ENCODE measurements around the gene STEAP1B.
"Not testable (repeated sequence)": the region's sequence is repeated elsewhere in the genome, so short reads cannot be mapped to it uniquely, and the experiment has no call there.

Gene STEAP1B

GRCh38 chr7:22452142-22452959 lies 47.6 kb downstream of the STEAP1B start:
- DNase-seq, result no peak

GRCh38 chr7:22450013-22450412 lies 50.0 kb downstream of the STEAP1B start:
- not testable (repeated sequence) for DNase-seq

GRCh38 chr7:22447762-22448161 lies 52.2 kb downstream of the STEAP1B start:
- DNase-seq, result no peak

- DNase-seq, result no peak
Measured at GRCh38 chr7:22447008-22447407, 53.0 kb downstream of the STEAP1B start.

DNA sequence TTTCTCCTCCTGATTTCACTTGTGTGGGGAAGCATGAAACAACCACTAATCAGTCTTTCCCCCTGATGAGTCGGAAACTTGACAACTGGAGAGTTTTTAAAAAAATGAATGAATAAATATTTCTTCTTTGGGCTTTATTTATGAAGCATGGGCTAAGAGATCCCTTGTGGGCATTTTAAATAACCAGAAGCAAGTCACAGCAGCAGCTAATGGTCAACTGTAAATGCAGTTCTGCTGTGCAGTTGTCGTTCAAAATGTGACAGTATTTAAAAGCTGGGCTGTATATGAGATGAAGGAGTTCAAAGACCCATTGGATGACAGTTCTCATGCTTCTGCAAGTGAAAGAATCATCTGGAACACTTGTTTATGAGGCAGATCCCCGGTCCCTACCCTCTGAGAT lies 54.1 kb downstream of the STEAP1B start:
- DNase-seq, result no peak

GRCh38 chr7:22445140-22445743 lies 54.7 kb downstream of the STEAP1B start:
- peak; percentile 78 for DNase-seq

DNA sequence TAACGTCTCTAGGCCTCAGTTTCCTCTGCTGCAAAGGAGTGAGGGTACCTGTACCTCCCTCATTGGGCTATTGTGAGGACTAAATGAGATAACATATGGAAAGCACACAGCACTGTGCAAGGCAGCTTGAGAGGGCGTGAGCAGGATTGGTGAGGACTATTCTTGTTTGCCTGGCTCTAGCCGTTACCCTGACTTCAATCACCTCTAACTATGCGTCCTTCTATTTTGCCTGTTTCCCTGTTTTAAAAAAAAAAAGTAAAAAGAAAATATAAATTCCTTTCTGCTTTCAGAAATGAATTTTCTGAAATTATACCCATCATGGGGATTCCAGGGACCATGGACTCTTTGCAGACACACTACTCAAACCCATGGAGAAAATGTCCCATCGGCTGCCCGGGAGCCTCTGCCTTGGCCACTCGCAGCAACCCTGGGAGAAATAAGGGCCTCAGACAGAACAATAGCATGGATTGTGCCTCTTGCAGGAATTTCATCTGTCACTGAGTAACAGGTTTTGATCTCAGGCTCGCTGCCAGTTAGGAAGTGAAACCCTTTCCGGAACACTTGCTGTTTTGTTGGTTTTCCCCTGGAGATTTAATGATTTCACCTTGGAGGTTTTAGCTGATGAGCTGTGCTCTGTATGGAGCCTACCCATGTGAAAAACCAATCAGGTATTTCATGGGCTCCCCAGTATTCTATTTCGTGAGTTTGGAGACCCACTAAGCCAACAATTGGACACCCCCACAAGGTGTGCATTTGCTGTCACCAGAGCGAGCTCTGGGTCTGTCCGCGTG lies 55.6 kb downstream of the STEAP1B start:
- DNase-seq, result no peak

GRCh38 chr7:22443370-22444180 lies 56.4 kb downstream of the STEAP1B start:
- no peak for DNase-seq

- DNase-seq, result no peak
Measured at GRCh38 chr7:22442882-22443369, 57.1 kb downstream of the STEAP1B start.

- no peak for DNase-seq
Measured at GRCh38 chr7:22442187-22442881, 57.7 kb downstream of the STEAP1B start.

GRCh38 chr7:22441157-22441556 lies 58.8 kb downstream of the STEAP1B start:
- DNase-seq, result no peak

GRCh38 chr7:22438994-22439393 lies 61.0 kb downstream of the STEAP1B start:
- no peak for DNase-seq

DNA sequence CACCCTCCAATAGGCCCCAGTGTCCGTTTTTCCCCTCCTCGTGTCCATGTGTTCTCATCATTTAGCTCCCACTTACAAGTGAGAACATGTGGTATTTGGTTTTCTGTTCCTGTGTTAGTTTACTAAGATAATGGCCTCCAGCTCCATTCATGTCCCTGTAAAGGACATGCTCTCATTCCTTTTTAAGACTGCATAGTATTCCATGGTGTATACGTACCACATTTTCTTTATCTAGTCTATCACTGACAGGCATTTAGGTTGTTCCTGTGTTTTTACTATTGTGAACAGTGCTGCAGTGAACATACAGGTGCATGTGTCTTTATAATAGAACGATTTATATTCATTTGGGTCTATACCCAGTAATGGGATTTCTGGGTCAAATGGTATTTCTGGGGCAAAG lies 63.4 kb downstream of the STEAP1B start:
- DNase-seq, result not testable (repeated sequence)

DNA sequence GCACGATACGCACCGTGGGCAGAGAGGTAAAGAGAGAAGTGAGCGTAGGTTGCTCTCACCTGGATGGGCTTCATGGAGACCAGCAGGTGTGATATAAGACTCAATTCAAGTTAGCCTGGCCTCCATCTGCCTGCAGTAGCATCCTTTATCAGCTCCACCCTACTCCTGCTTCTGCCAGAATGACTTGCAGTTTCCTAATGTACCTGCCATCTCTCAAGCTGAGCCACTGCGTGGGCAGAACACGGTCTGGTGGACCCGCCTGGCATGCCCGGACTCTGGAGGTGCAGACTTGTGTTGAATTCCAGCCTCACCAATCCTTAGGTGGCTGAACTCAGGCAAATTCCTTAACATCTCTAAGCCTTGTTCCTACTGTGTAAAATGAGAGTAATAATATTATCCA lies 64.3 kb downstream of the STEAP1B start:
- DNase-seq, result no peak

GRCh38 chr7:22435105-22435504 lies 64.9 kb downstream of the STEAP1B start:
- DNase-seq, result no peak

DNA sequence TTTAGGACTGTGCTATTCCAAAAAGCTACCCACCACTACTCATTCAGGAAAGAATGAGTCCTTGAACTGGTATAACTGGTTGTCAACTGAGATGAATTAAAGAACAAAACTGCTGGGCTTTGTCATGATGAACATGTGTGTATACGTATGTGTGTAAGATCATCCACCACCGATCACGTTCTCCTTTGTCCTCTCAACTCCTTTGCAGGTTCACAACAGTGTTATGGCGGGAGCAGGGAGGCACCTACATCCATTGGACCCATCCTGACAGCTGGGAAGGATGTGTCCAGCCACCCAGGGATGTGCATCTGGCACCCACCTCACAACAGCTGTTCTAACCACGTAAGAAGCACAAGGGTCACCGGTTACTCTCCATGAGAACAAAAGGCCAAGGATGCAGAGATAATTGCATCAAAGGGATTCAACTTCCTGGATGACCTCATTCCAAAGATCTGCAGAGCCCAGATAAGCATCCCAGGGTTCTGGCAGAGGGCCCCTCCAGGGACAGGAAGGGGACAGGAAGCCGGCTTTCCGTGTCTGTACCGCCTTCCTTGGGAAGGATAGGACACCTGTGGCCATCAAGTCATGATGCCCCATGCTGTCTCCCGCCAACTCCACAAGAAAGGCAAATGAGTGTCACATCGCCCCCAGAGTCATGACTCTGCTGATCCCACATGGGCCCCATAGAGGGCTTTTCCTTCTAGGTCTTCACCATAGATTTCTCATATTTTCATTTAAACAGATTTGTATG lies 66.1 kb downstream of the STEAP1B start:
- DNase-seq, result no peak

DNA sequence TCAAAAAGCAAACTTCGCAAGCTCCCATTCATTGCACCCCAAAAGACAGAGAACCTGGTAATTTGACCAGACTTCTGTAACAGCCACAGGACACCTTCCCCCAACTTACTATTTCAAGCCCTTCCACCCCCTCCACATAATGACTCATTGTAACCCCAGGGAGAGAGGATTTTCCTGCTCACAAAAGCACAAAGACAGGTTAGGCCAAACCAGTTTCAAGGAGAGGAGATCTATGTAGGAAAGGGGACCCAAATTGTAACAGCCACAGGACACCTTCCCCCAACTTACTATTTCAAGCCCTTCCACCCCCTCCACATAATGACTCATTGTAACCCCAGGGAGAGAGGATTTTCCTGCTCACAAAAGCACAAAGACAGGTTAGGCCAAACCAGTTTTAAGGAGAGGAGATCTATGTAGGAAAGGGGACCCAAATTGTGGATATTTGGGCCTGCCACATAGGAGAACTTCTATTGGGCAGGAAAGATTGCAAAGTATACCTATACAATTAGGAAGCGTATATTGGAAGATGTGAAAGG lies 66.8 kb downstream of the STEAP1B start:
- DNase-seq, result not testable (repeated sequence)

DNA sequence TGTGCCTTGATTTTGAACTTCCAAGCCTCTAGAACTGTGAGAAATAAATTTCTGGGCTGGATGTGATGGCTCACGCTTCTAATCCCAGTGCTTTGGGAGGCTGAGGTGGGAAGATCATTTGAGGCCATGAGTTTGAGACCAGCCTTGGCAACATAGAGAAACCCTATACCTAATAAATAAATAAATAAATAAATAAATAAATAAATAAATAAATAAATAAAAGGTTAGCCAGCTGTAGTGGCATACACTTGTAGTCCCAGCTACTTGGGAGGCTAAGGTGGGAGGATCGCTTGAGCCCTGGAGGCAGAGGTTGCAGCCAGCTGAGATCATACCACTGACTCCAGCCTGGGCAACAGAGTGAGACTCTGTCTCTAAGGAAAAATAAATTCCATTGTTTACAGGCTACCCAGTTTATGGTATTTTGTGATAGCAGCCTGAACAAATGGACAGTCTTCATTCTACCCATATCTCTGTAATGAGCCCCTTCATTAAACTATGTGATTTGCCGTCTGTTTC lies 67.7 kb downstream of the STEAP1B start:
- no peak for DNase-seq

DNA sequence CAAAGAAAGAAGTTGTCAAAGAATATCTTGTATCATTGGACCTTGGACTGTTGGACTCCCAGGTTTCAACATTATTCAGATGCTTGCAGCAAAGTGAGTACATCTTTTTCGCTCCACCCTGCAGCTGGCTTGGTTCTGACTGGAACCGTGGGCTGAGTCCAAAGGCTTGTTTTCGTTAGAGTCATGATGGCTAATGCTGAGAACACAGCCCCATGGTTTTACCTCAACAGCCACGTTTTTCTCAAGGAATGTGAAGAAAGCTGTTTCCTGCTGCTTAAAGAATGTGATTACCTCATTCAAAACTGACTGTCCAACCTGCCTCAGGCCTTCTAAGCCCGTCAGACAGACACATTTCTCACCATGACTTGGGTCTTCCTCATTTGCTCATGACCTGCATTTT lies 69.5 kb downstream of the STEAP1B start:
- DNase-seq, result no peak

GRCh38 chr7:22429386-22429785 lies 70.6 kb downstream of the STEAP1B start:
- no peak for DNase-seq

GRCh38 chr7:22427855-22428254 lies 72.1 kb downstream of the STEAP1B start:
- DNase-seq, result no peak

All from NCI-H2107 (cell line).